Measurements from ENCODE around the gene GLIS1.
A peak's percentile ranks its signal among the peaks of the same experiment; 100 is the strongest.

Gene GLIS1

DNA sequence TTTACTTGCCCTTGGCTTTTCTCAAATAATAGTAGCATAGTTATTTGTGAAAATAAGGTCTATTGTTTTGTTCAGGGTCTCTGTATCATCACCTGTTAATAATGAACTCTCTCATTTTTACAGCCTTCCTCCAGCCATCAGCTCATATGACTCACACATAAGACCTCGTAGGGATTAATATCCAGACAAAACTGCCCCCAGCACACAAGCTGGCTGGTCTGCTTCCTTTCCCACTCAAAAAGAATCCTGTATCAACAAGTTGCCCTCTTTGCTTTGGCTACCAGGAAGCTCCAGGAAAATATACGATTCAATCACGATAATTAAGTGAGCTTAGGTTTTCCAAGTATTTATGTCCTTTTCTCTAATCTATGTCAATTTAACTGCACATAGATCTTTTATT lies 160.6 kb downstream of the GLIS1 start:
- Histone ChIP-seq H3K36me3 (ENCODE audit: low read depth) (no peaks in the 10 kb centered on the region), H3K27me3 (ENCODE audit: insufficient read depth, poor library complexity, severe bottlenecking) (no peaks in the 10 kb centered on the region), H3K4me3 (ENCODE audit: severe bottlenecking) (no peak overlapping the region), H3K4me1 (ENCODE audit: insufficient read depth, poor library complexity, severe bottlenecking) (no peaks in the 10 kb centered on the region), H3K9me3 (ENCODE audit: severe bottlenecking) (no peaks in the 10 kb centered on the region), H3K27ac (ENCODE audit: poor library complexity, severe bottlenecking) (no peak overlapping the region)
- ATAC-seq (ENCODE audit: low read depth) = no peak
- no peak for DNase-seq (ENCODE audit: low spot score)
- TF ChIP-seq CTCF (IDR thresholded peaks at IDR 0.05; ENCODE audit: poor library complexity, severe bottlenecking) = no peak

GRCh38 chr1:53577761-53578100 lies 161.2 kb downstream of the GLIS1 start:
- Histone ChIP-seq H3K9me3 (ENCODE audit: severe bottlenecking) (no peaks in the 10 kb centered on the region), H3K27me3 (ENCODE audit: insufficient read depth, poor library complexity, severe bottlenecking) (no peaks in the 10 kb centered on the region), H3K4me1 (ENCODE audit: insufficient read depth, poor library complexity, severe bottlenecking) (no peaks in the 10 kb centered on the region), H3K4me3 (ENCODE audit: severe bottlenecking) (no peak overlapping the region), H3K36me3 (ENCODE audit: low read depth) (no peaks in the 10 kb centered on the region), H3K27ac (ENCODE audit: poor library complexity, severe bottlenecking) (no peak overlapping the region)
- ATAC-seq (ENCODE audit: low read depth) = no peak
- no peak for TF ChIP-seq CTCF (IDR thresholded peaks at IDR 0.05; ENCODE audit: poor library complexity, severe bottlenecking)
- DNase-seq (ENCODE audit: low spot score) = peak; percentile 24

- peak; percentile 32 for DNase-seq (ENCODE audit: low spot score)
These were observed 161.9 kb downstream of the GLIS1 start for GRCh38 chr1:53576866-53577760.

GRCh38 chr1:53576381-53576801 lies 162.6 kb downstream of the GLIS1 start:
- DNase-seq (ENCODE audit: low spot score) = peak; percentile 27

More at GRCh38 chr1:53576866-53577760, 161.9 kb downstream of the GLIS1 start:
- Histone ChIP-seq H3K27me3 (ENCODE audit: insufficient read depth, poor library complexity, severe bottlenecking) (no peaks in the 10 kb centered on the region), H3K4me3 (ENCODE audit: severe bottlenecking) (no peak overlapping the region), H3K36me3 (ENCODE audit: low read depth) (no peaks in the 10 kb centered on the region), H3K27ac (ENCODE audit: poor library complexity, severe bottlenecking) (no peak overlapping the region), H3K4me1 (ENCODE audit: insufficient read depth, poor library complexity, severe bottlenecking) (peaks cover 3% of the 10 kb centered on the region), H3K9me3 (ENCODE audit: severe bottlenecking) (no peaks in the 10 kb centered on the region)
- no peak for ATAC-seq (ENCODE audit: low read depth)
- TF ChIP-seq CTCF (IDR thresholded peaks at IDR 0.05; ENCODE audit: poor library complexity, severe bottlenecking) = no peak

More at GRCh38 chr1:53576381-53576801, 162.6 kb downstream of the GLIS1 start:
- H3K4me1 ChIP-seq (ENCODE audit: insufficient read depth, poor library complexity, severe bottlenecking) = peaks cover 7% of the 10 kb centered on the region
- no peaks in the 10 kb centered on the region for H3K27me3 ChIP-seq (ENCODE audit: insufficient read depth, poor library complexity, severe bottlenecking)
- no peak for ATAC-seq (ENCODE audit: low read depth)
- no peak for TF ChIP-seq CTCF (IDR thresholded peaks at IDR 0.05; ENCODE audit: poor library complexity, severe bottlenecking)
- no peaks in the 10 kb centered on the region for H3K9me3 ChIP-seq (ENCODE audit: severe bottlenecking)
- no peaks in the 10 kb centered on the region for H3K36me3 ChIP-seq (ENCODE audit: low read depth)
- no peak overlapping the region for H3K4me3 ChIP-seq (ENCODE audit: severe bottlenecking)
- H3K27ac ChIP-seq (ENCODE audit: poor library complexity, severe bottlenecking) = no peak overlapping the region

Data from RWPE2 (cell line).